Measurements from ENCODE around the gene RMRP.

Gene RMRP

DNA sequence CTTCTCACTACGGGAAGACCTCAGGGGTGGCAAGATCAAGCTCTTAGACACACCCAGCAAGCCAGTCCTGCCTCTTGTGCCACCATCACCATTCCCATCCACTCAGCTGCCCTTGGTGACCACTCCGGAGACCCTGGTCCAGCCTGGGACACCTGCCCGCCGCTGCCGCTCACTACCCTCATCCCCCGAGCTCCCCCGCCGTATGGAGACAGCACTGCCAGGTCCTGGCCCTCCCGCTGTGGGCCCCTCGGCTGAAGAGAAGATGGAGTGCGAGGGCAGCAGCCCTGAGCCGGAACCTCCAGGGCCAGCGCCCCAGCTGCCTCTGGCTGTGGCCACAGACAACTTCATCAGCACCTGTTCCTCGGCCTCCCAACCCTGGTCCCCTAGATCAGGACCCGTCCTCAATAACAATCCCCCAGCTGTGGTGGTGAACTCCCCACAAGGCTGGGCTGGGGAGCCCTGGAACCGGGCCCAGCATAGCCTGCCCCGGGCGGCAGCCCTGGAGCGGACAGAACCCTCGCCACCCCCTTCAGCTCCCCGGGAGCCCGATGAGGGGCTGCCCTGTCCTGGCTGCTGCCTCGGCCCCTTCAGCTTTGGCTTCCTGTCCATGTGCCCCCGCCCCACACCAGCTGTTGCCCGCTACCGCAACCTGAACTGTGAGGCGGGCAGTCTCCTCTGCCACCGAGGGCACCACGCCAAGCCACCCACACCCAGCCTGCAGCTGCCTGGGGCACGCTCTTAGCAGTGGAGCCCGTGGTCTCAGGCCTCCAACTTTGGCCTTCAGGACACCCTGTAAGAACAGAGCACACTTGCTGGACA, 48.6 kb downstream of the RMRP start:
- DNase-seq: no peak

DNA sequence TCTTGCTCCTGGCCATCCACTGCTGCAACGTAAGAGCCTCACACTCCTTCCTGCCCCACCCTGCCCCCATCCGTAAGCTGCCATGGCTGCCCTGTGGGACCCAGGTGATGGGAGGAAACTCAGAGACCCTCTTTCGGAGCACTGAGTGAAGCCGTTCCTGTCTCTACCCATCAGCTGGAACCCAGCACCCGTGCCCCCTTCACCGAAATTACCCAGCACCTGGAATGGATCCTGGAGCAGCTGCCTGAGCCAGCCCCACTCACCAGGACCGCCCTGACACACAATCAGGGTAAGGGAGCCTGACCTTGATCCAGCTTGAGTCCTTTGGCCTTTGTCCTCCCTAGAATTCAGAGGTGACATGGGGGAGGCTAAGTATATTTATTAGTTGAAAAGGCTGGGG, 49.6 kb downstream of the RMRP start:
- no peak for DNase-seq

All from NCI-H446 treated with DMSO at 0.1 percent for 48 hours (cell line).